CMK (cell line): ENCODE measurements around the gene PNRC1.
A peak's percentile ranks its signal among the peaks of the same experiment; 100 is the strongest.

Experiments used
- DNase-seq: peaks from one replicate; pipeline ENCODE4 v3.0.0-alpha.2; 2010; ENCODE audit warnings: low read depth

PNRC1 gene

DNA sequence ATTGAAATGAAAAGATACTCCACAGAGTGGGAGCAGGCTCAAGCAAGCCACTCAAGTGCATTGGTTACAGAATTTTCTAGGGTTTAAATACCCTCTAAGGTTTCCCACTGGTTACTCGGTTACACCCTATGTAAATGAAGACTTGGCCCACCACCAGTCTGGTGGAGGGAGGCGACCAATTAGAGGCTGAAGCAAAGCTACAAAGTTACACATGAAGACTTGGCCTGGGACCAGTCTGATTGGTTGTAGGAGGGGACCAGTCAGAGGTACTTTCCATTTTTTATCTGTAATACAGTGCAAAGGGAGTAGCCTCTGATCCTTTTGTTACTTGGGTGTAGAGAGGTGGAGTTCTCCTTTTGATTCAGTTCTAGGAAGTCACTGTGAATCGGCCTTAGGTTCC lies 29.7 kb downstream of the PNRC1 start:
- no peak for DNase-seq

DNA sequence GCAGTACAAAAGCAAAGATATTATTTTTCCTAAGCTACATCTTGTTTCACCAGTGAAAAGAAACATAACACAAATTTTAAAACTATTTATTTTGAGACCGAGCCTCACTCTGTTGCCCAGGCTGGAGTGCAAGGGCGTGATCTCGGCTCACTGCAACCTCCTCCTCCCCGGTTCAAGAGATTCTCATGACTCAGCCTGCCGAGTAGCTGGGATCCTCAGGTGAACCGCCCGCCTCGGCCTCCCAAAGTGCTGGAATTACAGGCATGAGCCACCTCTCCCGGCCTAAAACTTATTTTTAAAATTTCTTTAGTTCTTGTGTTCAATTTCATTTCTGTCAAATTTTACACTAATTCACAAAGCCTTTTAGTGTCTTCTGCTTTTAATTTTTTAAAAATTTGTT lies 31.4 kb downstream of the PNRC1 start:
- DNase-seq = no peak

DNA sequence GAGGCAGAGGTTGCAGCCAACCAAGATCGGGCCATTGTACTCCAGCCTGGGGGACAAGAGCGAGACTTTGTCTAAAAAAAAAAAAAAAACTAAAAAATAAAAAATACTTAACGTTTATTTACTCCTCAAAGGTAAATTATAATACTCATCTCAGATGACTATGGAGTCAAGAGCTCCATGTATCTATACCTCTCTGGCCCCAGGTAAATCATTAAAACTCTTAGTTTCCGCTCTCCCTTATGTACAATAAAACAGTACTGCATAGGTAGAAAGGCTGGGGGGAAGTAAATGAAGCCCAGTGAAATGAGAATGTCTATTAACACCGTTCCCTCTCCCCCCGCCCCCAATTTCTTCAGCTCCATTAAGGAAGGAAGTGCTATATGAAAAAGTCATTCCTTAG lies 36.2 kb downstream of the PNRC1 start:
- DNase-seq = no peak

DNA sequence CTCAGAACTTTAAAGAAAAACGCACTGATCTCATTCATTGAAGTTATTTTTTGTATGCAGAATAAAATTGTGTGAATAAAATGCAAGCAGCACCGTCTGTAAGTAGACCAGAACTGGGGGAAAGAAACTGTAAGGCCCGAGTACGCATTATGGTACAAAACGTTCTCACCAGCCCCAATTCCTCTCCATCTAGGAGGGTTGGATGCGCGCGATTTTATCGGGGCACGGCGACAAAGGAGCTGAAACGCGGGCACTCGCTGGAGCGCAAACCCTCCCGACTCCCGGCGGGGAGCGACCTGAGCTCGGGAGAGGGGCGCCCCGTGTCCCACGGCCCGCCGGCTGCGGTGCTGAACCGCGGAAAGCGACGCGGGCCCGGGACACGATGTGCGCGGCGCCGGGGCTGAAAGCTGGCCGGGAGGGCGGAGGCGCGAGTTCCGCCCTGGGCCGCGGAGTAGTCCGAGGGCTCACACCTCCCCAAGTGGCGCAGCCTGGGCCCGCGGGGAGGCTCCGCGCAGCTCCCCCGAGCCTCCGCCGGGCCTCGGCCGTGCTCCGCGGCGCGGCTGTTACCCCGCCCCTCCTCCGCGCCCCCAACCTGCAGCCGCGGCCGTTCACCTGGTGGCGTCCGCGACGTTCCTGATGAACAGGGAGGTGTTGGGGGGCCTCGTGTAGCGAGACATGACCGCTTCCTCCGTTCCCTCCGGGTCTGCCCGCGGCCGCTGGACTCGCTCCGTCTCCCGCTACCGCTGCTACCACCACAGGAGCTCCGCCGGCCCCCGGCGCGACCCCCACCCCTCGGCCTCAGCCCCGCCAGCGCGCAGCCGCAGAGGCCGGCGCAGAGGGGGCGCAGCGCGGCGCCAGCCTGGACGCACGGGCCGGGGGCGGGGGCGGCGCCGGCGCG lies 36.9 kb downstream of the PNRC1 start, which contains the start of gene SRSF12:
Gene SRSF12 (minus strand): TSS at position 861 of the 898 bp plus-strand sequence. CDS start 184 bp downstream, at position 677.
- no peak for DNase-seq

DNA sequence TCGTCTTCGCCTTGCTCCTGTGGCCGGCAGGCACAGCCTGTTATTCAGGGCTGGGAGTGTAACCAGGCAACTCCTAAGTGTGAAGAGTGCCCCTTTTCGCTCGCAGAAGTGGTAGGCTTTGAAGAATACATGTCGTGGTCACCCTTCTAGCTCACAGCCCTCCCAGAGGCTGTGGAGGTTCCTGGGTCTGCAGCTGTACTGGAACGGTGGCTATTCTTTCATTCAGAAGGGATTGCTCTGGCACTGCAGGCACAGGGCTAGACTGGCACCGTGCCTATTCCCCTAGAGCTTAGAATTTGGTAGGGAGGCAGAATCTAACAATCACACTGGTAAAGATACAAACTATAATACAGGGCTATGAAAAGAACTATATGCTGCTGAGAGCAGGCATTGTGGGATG lies 38.4 kb downstream of the PNRC1 start:
- no peak for DNase-seq

DNA sequence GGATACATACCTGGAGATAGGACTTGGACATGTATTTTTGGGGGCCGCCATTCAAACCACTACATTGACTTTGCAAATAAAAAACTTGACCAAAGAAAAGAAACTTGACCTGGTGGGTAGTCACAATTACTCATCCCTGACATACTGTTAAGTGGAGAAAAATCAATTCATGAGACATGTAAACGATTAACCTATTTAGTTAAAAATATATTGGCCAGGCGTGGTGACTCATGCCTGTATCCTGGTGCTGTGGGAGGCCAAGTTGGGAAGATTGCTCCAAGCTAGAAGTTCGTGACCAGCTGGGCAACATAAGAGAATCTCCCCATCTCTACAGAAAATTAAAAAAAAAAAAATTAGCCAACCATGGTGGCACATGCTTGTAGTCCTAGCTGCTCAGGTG lies 39.8 kb downstream of the PNRC1 start:
- no peak for DNase-seq

DNA sequence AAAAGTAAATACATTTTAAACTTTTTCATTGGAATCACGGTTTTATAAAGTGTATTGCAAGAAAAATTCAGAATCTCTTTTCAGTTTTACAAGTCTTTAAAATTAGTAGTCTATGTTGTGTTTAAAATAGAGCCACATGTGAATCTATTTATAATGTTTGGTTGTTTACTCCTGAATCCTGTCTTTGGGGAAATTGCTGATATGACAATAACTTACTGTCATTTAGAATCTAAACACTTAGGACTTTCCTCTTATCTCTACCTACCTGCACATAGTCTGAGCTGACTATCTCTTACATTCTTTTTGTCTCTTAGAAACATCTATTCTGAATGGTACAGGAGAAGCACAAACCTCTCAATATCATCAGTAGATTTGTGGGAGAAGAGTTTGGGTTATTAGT lies 41.4 kb downstream of the PNRC1 start:
- no peak for DNase-seq

DNA sequence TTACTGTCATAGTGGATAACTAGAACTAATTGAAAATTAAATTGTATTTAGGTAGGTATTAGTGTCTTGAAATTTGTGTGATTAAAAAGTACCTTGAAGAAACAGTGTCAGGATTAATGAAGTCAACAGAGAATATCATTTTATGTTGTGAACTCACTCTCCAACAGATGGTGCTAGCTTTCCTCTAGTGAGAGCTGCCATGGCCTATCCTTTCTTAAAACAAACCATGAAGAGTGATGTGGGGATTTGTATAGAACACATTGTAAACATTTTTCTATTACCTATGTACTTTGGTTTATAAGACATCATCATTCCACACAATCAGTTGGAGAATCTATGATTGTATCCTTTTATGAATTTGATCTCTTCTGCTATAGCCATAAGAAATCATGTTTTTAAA lies 42.1 kb downstream of the PNRC1 start:
- no peak for DNase-seq

DNA sequence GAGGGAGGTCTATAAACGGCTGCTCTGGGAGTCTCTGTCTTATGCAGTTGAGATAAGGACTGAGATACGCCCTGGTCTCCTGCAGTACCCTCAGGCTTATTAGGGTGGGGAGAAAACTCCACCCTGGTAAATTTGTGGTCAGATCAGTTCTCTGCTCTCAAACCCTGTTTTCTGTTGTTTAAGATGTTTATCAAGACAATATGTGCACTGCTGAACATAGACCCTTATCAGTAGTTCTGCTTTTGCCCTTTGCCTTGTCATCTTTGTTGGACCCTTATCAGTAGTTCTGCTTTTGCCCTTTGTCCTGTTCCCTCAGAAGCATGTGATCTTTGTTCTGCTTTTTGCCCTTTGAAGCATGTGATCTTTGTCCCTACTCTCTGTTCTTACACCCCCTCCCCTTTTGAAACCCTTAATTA lies 47.7 kb downstream of the PNRC1 start:
- DNase-seq = peak; percentile 65

DNA sequence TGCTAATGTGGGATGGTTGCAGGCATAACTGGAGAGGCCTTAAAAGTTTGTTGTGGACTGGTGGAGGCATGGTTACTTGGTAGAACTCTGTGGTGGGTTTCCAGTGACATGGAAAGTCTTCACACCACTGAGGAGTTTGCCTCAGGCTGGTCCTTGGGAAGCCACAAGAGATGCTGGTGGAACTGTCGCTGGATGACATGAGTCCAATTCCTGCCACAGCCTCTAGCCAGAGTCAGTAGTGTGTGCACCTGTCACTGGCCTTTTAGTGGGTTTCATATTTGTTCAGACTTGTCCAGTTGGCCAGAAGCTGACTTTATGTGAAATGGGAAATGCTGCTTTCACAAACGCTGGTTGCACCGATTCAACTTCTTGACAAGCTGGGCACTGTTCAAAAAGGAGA lies 51.0 kb downstream of the PNRC1 start:
- DNase-seq = no peak

DNA sequence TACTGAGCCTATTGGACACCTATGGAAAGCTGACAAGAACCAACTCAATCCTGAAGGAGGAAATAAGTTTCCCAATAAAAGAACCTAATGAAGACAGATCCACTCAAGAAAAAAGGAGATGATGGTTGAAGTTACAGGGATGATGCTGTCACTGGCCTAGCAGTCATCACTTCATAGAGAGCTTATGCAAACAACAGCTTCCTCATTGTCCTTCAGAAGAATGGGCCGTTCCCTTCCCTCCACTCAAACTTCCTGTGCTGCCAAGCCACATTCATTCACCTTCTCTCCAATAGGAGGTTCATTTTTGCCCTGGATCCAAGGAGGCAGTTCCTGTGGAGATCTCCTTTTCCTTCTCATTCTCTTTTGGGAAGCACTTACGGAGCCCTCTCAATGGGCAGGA lies 51.5 kb downstream of the PNRC1 start:
- no peak for DNase-seq

DNA sequence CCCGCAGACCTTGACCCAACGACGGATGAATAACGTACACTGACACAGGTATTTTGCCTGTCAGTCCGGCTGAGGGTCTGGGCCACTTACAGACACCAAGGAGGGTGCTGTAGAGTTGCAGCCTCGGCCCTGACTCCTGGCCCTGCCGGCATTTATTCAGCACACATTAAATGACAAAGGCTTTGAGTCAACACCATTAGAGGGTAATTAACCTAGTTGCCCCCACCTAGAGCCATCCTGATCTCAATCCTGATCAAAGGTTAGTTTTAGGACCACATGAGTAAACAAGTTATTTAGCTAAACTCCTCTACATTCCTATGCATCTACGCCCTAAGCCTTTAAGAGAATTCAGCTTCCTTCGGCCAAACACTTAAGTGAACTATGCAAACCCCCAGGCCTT lies 53.4 kb downstream of the PNRC1 start:
- DNase-seq = no peak

DNA sequence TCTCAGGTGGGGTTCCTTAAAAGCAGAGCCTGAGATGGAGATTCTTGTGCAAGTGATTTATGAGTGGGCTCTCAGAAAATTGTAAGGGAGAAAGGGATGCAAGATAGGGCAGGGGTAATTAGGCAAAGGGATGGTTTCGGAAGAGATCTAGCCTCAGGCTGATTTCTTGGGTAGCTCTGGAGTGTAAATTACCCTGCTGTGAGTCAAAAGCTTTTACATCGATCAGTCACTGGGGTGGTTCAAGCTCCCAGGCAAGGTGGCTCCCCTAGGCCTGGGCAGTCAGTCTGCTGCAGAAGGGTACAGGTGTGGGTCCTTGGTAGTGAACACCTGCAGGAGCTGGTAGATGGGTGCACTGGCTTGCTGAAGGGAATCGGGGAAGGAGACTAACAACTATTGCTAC lies 54.2 kb downstream of the PNRC1 start:
- no peak for DNase-seq
